Right hindlimb (tissue), 1 donor: ENCODE data around the gene USP3.

Source experiments
- DNase-seq: peaks from one replicate; pipeline ENCODE4 v3.0.0-alpha.2; 2018

Gene USP3, protein sequence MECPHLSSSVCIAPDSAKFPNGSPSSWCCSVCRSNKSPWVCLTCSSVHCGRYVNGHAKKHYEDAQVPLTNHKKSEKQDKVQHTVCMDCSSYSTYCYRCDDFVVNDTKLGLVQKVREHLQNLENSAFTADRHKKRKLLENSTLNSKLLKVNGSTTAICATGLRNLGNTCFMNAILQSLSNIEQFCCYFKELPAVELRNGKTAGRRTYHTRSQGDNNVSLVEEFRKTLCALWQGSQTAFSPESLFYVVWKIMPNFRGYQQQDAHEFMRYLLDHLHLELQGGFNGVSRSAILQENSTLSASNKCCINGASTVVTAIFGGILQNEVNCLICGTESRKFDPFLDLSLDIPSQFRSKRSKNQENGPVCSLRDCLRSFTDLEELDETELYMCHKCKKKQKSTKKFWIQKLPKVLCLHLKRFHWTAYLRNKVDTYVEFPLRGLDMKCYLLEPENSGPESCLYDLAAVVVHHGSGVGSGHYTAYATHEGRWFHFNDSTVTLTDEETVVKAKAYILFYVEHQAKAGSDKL

DNA sequence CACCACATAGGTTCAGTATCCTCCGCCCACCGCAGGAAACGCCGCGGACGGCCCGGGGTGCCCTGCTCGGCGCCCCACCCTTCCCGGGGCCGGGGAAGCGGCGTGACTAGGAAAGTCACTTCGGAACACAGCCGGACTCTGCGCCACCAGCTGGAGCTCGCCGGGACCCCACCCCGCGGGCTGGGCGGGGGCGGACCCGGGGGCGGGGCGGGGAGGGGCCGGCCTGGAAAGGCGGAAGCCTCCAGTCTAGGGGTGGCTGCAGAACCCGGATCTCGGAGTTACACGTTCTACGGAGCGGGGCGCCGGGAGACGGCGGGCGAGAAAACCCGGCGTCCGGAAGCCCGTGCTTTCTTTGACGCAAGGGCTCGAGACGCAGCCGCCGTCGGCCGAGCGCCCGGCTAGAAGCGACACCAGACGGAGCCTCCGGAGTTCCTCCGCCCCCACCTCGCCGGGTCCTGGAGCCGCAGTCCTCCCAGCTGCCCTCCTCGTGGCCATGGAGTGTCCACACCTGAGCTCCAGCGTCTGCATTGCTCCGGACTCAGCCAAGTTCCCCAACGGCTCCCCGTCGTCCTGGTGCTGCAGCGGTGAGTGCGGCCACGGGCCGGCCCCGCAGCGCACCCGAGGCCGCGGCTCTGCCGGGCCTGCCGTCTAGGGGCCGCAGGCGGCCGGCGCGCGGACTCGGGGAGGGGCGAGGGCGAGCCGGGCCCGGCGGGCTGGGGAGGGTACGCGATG, at the start of gene USP3:
Gene USP3 (plus strand): TSS at position 347 of the 732 bp plus-strand sequence. CDS start 147 bp downstream, at position 494.
- DNase-seq = peak; percentile 98

GRCh38 chr15:63456258-63456657, 48.1 kb upstream of the USP3 start:
- no peak for DNase-seq

DNA sequence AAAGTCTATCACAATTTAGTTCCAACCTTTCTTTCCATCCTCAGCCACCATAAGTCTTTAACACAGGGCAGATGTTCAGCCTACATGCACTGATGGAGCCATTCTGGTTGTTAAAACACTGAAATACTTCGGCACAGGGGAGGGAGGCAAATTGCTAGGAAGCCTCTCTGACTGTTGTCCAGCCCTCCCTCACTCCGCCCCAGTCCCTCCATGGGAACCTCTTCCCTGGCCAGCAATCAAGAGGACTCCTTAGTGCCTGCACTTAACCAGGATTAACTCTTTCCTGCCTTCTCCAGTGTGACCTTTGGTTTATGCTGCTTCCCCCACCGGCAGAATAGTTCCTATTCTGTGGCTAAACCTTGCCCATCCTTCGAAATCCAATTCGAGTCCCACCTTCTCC, 47.0 kb upstream of the USP3 start:
- DNase-seq = no peak

DNA sequence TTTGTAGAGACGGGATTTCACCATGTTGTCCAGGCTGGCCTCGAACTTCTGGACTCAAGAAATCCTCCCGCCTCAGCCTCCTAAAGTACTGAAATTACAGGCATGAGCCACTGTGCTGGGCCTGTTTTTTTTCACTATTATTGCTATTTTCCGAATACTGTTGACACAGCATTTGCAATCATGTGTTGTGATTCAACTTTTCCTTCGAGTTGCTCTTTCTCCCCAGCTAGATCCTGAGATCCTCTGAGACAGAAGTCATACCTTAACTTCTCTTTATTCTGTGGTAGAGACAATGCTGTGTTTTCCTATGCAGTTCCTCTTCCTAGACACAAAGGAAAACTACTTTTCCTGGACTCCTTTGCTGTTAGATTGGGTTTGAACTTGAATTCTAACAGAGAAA, 46.4 kb upstream of the USP3 start:
- no peak for DNase-seq

DNA sequence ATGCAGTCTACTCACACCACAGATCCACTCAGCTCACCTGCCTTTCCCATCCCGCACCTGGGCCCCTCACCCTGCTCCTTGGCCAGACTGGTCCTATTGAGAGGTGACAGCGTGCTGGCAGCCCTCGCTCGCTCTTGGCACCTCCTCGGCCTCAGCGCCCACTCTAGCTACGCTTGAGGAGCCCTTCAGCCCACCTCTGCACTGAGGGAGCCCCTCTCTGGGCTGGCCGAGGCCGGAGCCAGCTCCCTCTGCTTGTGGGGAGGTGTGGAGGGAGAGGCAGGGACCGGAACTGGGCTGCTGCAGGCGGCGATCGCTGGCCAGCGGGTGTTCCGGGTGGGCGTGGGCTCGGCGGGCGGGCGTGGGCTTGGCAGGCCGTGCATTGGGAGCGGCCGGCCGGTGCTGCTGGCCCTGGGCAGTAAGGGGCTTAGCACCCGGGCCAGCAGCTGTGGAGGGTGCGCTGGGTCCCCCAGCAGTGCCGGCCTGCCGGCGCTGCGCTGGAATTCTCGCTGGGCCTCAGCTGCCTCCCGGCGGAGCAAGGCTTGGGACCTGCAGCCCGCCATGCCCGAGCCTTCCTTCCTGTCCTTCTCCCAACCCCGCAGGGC, 45.5 kb upstream of the USP3 start:
- no peak for DNase-seq

DNA sequence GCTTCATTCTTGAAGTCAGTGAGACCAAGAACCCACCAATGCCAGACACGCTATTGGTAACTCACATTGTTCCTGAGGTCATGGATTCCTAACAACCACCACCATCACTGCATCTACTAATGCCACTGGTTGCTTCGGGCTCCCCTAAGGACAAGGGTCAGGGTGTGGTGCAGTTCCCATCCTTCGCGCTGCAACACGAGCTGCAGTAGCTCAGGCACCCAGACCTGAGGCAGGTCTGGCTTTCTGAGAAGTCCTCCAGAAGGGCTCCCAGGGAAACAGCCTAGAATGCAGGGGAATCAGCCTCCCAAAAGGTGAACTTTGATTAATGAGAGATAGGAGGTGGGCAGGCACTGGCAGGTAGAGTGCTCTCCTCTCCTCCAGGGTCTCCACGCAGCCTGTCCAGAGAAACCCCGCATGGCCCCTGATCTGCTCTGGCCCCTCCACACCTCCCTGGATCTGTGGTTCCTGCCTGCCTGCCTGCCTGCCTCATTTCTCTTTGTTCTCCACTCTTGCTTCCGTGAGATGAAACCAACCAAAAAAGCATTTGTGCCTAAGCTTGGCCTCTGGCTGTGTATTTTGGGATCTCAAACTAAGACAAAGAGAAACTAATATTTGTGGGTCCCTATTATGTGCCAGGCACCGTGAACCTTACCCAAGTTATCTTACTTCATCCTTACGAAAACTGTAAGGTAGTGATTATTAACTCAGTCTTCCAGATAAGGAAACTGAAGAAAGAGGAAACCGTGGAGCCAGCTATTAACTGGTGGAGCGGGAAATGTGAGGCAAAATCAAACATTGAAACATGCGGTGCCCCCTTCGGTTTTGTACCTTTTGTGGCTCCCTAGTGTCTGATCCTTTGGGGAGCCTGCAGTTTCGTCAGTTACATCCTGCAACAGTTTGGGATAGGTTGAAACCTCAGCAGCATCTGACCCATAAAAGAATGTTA, 43.9 kb upstream of the USP3 start:
- no peak for DNase-seq

DNA sequence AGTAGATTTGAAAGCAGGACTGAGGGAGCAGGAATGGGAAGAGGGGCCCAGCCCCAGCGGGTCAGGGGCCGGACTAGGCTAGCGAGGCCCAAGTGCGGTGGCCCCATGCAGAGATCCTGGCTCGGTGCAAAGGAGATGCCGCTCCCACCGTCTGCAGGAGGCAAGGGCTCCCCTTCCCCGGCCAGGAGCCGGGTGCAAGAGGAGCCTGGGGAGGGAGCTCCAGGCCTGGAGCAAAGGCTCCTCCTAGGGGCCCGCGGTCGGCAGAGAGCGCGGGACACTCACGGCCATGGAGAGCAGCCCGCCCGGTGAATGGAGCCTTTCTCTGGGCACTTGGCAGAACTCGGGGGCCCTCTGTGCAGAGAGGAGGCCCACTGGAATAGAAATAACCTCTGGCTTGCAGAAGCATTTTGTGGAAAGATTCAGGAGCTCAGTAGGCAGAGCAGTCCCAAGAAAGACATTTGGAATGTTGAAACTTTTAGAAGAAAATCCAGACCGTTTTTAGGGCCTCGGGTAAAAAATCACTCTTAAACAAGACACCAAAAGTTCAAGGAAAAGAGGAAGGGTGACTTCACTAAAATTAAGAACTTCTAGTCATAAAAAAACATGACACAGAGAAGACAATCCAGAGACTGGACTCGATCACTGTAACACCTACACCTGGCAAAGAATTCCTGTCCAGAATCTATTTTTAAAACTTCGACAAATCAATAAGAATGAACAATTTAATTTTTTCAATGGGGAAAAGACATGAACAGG, 43.0 kb upstream of the USP3 start:
- peak; percentile 64 for DNase-seq

GRCh38 chr15:63462088-63462487, 42.3 kb upstream of the USP3 start:
- DNase-seq = no peak

GRCh38 chr15:63463036-63463435, 41.4 kb upstream of the USP3 start:
- DNase-seq = no peak

GRCh38 chr15:63463793-63464192, 40.6 kb upstream of the USP3 start:
- DNase-seq = no peak

DNA sequence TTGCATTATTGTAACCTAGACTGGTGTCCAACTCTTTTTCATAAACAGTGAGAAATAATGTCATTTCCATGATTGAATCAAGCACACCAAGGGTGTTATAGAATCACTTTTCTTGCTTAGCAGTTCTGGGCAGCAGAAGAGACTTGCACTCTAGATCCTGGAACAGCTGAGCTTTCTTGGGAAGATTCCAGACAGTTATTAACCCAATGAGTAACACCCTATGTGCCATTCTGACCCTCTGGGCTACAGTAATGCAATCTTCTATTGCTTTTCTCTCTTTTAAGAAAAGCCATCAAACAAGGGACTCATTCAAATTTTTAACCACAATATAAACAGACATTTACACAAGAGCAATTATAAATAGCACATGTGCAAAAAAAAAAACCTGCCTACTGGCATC, 39.3 kb upstream of the USP3 start:
- no peak for DNase-seq

GRCh38 chr15:63466378-63467192, 37.8 kb upstream of the USP3 start:
- DNase-seq = peak; percentile 56

GRCh38 chr15:63469190-63469589, 35.2 kb upstream of the USP3 start:
- no peak for DNase-seq

DNA sequence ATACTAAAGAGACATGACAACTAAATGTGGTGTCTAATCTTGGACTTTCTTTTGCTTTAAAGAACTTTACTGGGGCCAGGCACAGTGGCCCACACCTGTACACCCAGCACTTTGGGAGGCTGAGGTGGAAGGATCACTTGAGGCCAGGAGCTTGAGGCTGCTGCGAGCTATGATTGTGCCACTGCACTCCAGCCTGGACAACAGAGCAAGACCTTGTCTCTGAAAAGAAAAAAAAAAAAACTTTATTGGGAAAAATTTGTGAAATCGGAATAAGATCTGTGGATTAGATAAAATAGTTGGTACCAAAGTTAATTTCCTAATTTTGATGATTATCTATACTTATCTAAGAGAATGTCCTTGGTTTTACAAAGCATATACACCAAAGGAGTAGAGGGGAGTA, 34.4 kb upstream of the USP3 start:
- no peak for DNase-seq

DNA sequence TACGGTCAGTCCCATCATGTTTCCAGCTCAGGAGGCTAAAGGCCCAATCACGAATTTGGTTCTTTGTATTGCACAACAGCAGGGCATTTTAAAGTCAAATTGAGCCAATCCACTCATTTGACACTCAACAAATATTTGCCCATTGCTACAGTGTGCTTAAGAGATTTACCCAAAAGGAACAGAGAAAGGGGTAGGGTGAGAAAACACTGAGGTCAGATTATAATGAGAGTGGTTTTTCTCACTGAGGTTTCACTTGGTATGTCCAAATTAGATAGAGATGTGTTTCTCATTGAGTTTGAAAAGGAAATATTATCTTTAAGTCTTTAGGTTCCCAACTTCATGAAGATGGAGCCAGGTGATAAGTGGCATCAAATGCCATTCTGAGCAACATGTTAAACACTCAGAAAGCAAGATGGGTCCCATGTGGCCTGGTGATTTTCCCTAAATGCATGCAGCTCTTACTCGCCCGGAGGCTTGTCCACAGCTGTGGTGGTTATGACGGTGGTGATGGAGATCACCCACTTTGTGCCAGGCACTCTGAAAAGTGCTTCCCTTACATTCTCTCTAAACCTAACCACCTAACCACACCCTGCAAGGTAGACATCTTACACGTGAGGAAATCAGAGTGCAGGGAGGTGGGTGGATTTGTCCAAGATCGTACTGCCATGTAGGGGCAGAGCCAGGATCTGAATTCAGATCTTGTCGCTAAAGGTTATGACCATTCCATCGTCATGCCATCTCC, 31.2 kb upstream of the USP3 start:
- DNase-seq = no peak

DNA sequence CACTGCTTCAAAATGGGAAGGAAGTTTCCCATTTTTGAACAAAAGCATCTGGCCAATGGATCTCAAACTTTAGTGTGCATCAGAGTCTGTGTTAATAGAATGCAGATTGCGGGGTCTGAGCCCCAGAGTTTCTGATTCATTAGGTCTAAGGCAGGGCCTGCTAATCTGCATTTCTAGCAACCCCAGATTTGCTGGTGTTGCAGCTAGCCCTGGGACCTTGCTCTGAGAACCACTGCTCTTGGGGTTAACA, 30.7 kb upstream of the USP3 start:
- DNase-seq = no peak

GRCh38 chr15:63473999-63474809, 30.2 kb upstream of the USP3 start:
- DNase-seq = no peak

- no peak for DNase-seq
Measured at GRCh38 chr15:63474810-63475316, 29.5 kb upstream of the USP3 start.

DNA sequence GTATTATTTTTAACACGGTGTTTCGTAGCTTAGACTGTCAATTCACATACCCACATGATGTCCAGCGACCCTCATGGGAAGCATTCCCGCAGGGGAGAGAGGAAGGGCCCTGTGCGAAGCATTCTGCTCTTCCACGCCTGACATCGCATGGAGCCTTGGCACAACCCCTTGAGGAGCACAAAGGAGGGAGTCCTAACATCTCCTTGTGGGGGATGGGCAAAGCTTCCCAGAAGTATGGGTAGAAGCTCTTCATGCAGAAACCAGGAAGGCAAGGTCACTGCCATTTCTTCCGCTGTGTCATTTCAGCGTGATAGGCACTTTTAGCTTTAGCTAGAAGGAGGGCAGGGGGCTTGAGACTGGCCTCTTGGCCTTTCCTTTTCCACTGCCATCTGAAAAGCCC, 28.7 kb upstream of the USP3 start:
- DNase-seq = no peak
